Measurements from ENCODE around the gene PPME1.

DNA sequence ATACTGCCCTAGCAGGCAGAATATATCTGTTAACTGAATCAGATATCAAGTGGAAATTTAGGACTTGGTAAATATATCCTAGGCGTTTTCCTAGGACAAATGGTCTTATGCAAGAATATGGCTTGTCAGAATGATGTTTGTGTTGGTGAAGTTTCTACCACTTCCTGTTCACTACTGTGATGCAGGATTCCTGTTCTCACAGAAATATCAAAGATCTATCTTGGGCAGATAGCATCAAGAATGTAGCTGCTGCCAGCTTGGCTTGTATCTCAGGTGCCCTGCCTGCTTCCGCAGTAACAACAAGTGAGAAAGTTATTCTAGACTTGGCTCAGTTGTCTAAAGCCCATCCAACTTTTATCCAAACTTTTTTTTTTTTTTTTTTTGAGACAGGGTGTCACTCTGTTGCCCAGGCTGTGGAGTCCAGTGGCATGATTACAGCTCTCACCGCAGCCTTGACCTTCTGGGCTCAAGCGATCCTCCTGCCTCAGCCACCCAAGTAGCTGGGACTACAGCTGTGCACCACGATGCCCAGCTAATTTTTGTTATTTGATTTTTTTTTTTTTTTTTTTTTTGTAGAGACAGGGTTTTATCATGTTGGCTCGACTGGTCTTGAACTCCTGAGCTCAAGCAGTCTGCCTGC lies 61.3 kb downstream of the PPME1 start:
- TF ChIP-seq, protein P1, sequence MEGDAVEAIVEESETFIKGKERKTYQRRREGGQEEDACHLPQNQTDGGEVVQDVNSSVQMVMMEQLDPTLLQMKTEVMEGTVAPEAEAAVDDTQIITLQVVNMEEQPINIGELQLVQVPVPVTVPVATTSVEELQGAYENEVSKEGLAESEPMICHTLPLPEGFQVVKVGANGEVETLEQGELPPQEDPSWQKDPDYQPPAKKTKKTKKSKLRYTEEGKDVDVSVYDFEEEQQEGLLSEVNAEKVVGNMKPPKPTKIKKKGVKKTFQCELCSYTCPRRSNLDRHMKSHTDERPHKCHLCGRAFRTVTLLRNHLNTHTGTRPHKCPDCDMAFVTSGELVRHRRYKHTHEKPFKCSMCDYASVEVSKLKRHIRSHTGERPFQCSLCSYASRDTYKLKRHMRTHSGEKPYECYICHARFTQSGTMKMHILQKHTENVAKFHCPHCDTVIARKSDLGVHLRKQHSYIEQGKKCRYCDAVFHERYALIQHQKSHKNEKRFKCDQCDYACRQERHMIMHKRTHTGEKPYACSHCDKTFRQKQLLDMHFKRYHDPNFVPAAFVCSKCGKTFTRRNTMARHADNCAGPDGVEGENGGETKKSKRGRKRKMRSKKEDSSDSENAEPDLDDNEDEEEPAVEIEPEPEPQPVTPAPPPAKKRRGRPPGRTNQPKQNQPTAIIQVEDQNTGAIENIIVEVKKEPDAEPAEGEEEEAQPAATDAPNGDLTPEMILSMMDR (IDR thresholded peaks at IDR 0.05) = no peak
- TF ChIP-seq POLR2AphosphoS5 (IDR thresholded peaks at IDR 0.05; ENCODE audit: low read depth, low read length) (no peak), TCF7L2 (IDR thresholded peaks at IDR 0.05; ENCODE audit: low read depth, low read length) (no peak)
- TF ChIP-seq, protein P2, sequence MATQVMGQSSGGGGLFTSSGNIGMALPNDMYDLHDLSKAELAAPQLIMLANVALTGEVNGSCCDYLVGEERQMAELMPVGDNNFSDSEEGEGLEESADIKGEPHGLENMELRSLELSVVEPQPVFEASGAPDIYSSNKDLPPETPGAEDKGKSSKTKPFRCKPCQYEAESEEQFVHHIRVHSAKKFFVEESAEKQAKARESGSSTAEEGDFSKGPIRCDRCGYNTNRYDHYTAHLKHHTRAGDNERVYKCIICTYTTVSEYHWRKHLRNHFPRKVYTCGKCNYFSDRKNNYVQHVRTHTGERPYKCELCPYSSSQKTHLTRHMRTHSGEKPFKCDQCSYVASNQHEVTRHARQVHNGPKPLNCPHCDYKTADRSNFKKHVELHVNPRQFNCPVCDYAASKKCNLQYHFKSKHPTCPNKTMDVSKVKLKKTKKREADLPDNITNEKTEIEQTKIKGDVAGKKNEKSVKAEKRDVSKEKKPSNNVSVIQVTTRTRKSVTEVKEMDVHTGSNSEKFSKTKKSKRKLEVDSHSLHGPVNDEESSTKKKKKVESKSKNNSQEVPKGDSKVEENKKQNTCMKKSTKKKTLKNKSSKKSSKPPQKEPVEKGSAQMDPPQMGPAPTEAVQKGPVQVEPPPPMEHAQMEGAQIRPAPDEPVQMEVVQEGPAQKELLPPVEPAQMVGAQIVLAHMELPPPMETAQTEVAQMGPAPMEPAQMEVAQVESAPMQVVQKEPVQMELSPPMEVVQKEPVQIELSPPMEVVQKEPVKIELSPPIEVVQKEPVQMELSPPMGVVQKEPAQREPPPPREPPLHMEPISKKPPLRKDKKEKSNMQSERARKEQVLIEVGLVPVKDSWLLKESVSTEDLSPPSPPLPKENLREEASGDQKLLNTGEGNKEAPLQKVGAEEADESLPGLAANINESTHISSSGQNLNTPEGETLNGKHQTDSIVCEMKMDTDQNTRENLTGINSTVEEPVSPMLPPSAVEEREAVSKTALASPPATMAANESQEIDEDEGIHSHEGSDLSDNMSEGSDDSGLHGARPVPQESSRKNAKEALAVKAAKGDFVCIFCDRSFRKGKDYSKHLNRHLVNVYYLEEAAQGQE (IDR thresholded peaks at IDR 0.05; ENCODE audit: insufficient read depth in 1 of 2, low read depth in 2 of 2, low read length in 1 of 2) = no peak
